Progenitor cell of endocrine pancreas (in vitro differentiated cells): ENCODE data around the gene TMEM89. TPM values are rescaled to one million over a fixed set of nuclear protein-coding genes. Genes with fewer than 3 reads are reported as not detected.

Source experiments
- DNase-seq: peaks from one replicate; pipeline ENCODE4 v3.0.0; 2021; ENCODE audit warnings: low spot score; ENCODE audit not compliant: unreplicated experiment
- H3K27ac Mint-ChIP-seq: 2 replicates; pipeline ENCODE4 v1.8.0; 2021; ENCODE audit warnings: mild to moderate bottlenecking, moderate library complexity, mixed read lengths
- H3K27me3 Mint-ChIP-seq: 2 replicates; pipeline ENCODE4 v1.8.0; 2021; ENCODE audit warnings: mixed read lengths
- H3K36me3 Mint-ChIP-seq: 2 replicates; pipeline ENCODE4 v1.8.0; 2022; ENCODE audit warnings: mixed read lengths; ENCODE audit not compliant: insufficient read depth
- H3K4me1 Mint-ChIP-seq: 2 replicates; pipeline ENCODE4 v1.8.0; 2021; ENCODE audit warnings: low read depth, mixed read lengths
- H3K4me3 Mint-ChIP-seq: 2 replicates; pipeline ENCODE4 v1.8.0; 2021; ENCODE audit warnings: low read depth, mild to moderate bottlenecking, moderate library complexity, mixed read lengths
- H3K9me3 Mint-ChIP-seq: 2 replicates; pipeline ENCODE4 v1.8.0; 2021; ENCODE audit warnings: low read depth, mixed read lengths
- CTCF ChIP-seq: fragments of 200-600 bp; sonication (generic); IDR thresholded peaks from one replicate; pipeline ENCODE4 v1.5.0; 2021; ENCODE audit warnings: antibody characterized with exemption, mild to moderate bottlenecking; ENCODE audit not compliant: unreplicated experiment
- total RNA-seq: library from RNA; stranded (reverse); gene quantifications from 2 replicates; pipeline ENCODE4 v1.2.1, GENCODE V29; 2021

The TMEM89 gene
- total RNA-seq, 1 donor from 2014 or later, result not detected

- peaks cover 8% of the 10 kb centered on the region for H3K36me3 Mint-ChIP-seq
- H3K4me1 Mint-ChIP-seq, result peaks cover 8% of the 10 kb centered on the region
- peaks cover 3% of the 10 kb centered on the region for H3K27me3 Mint-ChIP-seq
- no peak for TF ChIP-seq CTCF
- H3K4me3 Mint-ChIP-seq, result peak overlapping the region; percentile 66
- no peaks in the 10 kb centered on the region for H3K9me3 Mint-ChIP-seq
- no peak overlapping the region for H3K27ac Mint-ChIP-seq
- DNase-seq, result no peak
These were observed 40.7 kb upstream of the TMEM89 start for GRCh38 chr3:48662145-48662752.

GRCh38 chr3:48661501-48662144, 40.1 kb upstream of the TMEM89 start:
- Mint-ChIP-seq H3K27me3 (peaks cover 3% of the 10 kb centered on the region), H3K36me3 (peaks cover 8% of the 10 kb centered on the region), H3K27ac (peak overlapping the region; percentile 37), H3K9me3 (no peaks in the 10 kb centered on the region), H3K4me3 (peak overlapping the region; percentile 66), H3K4me1 (peaks cover 8% of the 10 kb centered on the region)
- DNase-seq, result peak; percentile 72
- no peak for TF ChIP-seq CTCF

- Mint-ChIP-seq H3K27ac (no peak overlapping the region), H3K27me3 (peaks cover 3% of the 10 kb centered on the region), H3K36me3 (peaks cover 8% of the 10 kb centered on the region), H3K4me3 (peak overlapping the region; percentile 29), H3K4me1 (peaks cover 8% of the 10 kb centered on the region), H3K9me3 (no peaks in the 10 kb centered on the region)
- DNase-seq, result no peak
- TF ChIP-seq CTCF, result no peak
These were observed 39.3 kb upstream of the TMEM89 start for GRCh38 chr3:48660800-48661400.

GRCh38 chr3:48656841-48657281, 35.3 kb upstream of the TMEM89 start:
- Mint-ChIP-seq H3K4me1 (no peaks in the 10 kb centered on the region), H3K36me3 (peaks cover 7% of the 10 kb centered on the region)

More at GRCh38 chr3:48656841-48657281, 35.3 kb upstream of the TMEM89 start:
- H3K9me3 Mint-ChIP-seq, result no peaks in the 10 kb centered on the region
- peak overlapping the region; percentile 40 for H3K4me3 Mint-ChIP-seq
- H3K27me3 Mint-ChIP-seq, result peaks cover 3% of the 10 kb centered on the region
- no peak for DNase-seq
- no peak for TF ChIP-seq CTCF
- H3K27ac Mint-ChIP-seq, result no peak overlapping the region
